HepG2 (cell line): ENCODE data around the gene FER1L5. TPM values are rescaled to one million over a fixed set of nuclear protein-coding genes. Genes with fewer than 3 reads are reported as not detected.

ENCODE experiments used
- FOXK2 ChIP-seq: fragments of 450-650 bp; IDR thresholded peaks from 2 replicates; pipeline ENCODE4 v1.6.1; 2016
- LCORL ChIP-seq, 2 experiments: fragments of 450-650 bp in 1 of 2; sonication (generic) in 1 of 2; formaldehyde crosslinking in 1 of 2; IDR thresholded peaks; 2 replicates each; pipeline versions ENCODE4 v1.5.0 to v1.6.1; 2017 to 2020; ENCODE audit warnings: antibody characterized with exemption in 1 of 2, missing genetic modification reagents in 1 of 2
- ZNF878 ChIP-seq: sonication (generic); formaldehyde crosslinking; IDR thresholded peaks from 2 replicates; pipeline ENCODE4 v1.8.1; 2023; ENCODE audit warnings: mild to moderate bottlenecking, missing genetic modification reagents, moderate library complexity
- polyA plus RNA-seq, 8 experiments: library from polyadenylated mRNA; depleted of rRNA in 3 of 8; stranded (reverse) in 7 of 8; unstranded in 1 of 8; fragments of >200 nt; fragmentation: Illumina TruSeq in 4 of 8; extraction: Trizol in 4 of 8; gene quantifications; 2 replicates each; pipeline versions ENCODE4 v1.2.1 to v1.2.3, GENCODE V29; 2011 to 2016; ENCODE audit warnings: low read depth in 4 of 8, missing spikeins in 1 of 8, mixed read lengths in 1 of 8; ENCODE audit not compliant: insufficient read depth in 1 of 8
- total RNA-seq, 5 experiments: library from RNA; depleted of rRNA; stranded (reverse); fragments of >200 nt; fragmentation: Illumina TruSeq; extraction: Trizol; gene quantifications; 2 replicates each; pipeline ENCODE4 v1.2.3, GENCODE V29; 2016; ENCODE audit warnings: low read depth in 1 of 5
- TF ChIP-seq, protein P1 (sequence below): sonication (generic); formaldehyde crosslinking; IDR thresholded peaks from 2 replicates; pipeline ENCODE4 v1.8.0; 2022; ENCODE audit warnings: mild to moderate bottlenecking, missing genetic modification reagents; ENCODE audit not compliant: insufficient replicate concordance
- TF ChIP-seq, protein P2 (sequence below): sonication (generic); formaldehyde crosslinking; IDR thresholded peaks from 2 replicates; pipeline ENCODE4 v1.4.0; 2020; ENCODE audit warnings: mild to moderate bottlenecking, missing genetic modification reagents
- TF ChIP-seq, protein P3 (sequence below): sonication (generic); formaldehyde crosslinking; IDR thresholded peaks from 2 replicates; pipeline ENCODE4 v1.4.0; 2020; ENCODE audit warnings: mild to moderate bottlenecking, missing genetic modification reagents
- TF ChIP-seq, protein P4 (sequence below), 2 experiments: sonication (generic) in 1 of 2; formaldehyde crosslinking in 1 of 2; IDR thresholded peaks; 2 replicates each; pipeline versions ENCODE4 v1.6.1 to v1.9.0; 2014 to 2022; ENCODE audit warnings: antibody characterized with exemption in 1 of 2, borderline replicate concordance in 1 of 2, inconsistent platforms in 1 of 2, low read depth in 1 of 2, missing genetic modification reagents in 1 of 2
- TF ChIP-seq, protein P5 (sequence below): sonication (generic); formaldehyde crosslinking; IDR thresholded peaks from 2 replicates; pipeline ENCODE4 v1.4.0; 2020; ENCODE audit warnings: missing genetic modification reagents

The FER1L5 gene
- total and polyA plus RNA-seq, 2 of the 13 experiments (the other 11 are each of a cell fraction or from before 2014, with no cell fraction given) = 0.02 to 0.08 TPM

DNA sequence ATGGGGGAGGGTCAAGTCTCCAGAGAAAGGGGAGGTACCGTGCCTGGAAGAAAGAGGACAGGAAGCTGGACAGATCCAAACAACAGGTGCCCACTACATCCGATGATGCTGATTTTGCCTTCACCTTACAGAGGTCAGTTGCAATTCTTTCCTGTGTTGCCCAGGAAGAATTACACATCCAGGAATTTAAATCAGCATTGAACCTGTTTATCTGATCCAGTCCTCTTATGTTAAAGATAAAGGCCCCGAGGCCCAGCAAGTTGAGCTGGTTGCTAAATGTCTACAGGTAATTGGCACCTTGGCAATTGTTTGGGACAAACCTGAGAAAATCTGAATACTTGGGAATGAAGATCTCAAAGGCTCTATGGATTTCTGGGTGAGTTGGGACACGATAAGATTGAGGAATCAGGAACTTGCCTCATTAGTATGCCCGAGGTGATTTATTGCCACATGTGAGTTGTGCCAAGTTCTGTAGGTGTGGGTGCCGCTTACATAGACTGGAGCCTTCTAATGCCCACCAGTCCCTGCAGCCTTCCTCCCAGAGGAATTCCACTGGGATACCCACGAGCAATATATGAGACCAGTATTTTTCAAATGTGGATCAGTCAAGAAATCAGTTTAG, 111.2 kb downstream of the FER1L5 start (continued):
- TF ChIP-seq, protein P1, sequence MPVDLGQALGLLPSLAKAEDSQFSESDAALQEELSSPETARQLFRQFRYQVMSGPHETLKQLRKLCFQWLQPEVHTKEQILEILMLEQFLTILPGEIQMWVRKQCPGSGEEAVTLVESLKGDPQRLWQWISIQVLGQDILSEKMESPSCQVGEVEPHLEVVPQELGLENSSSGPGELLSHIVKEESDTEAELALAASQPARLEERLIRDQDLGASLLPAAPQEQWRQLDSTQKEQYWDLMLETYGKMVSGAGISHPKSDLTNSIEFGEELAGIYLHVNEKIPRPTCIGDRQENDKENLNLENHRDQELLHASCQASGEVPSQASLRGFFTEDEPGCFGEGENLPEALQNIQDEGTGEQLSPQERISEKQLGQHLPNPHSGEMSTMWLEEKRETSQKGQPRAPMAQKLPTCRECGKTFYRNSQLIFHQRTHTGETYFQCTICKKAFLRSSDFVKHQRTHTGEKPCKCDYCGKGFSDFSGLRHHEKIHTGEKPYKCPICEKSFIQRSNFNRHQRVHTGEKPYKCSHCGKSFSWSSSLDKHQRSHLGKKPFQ (CRISPR knock-in tag) = no peak
- TF ChIP-seq, protein P2, sequence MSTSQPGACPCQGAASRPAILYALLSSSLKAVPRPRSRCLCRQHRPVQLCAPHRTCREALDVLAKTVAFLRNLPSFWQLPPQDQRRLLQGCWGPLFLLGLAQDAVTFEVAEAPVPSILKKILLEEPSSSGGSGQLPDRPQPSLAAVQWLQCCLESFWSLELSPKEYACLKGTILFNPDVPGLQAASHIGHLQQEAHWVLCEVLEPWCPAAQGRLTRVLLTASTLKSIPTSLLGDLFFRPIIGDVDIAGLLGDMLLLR (CRISPR knock-in tag) = no peak
- TF ChIP-seq ZNF878 (CRISPR knock-in tag) = no peak
- TF ChIP-seq, protein P3, sequence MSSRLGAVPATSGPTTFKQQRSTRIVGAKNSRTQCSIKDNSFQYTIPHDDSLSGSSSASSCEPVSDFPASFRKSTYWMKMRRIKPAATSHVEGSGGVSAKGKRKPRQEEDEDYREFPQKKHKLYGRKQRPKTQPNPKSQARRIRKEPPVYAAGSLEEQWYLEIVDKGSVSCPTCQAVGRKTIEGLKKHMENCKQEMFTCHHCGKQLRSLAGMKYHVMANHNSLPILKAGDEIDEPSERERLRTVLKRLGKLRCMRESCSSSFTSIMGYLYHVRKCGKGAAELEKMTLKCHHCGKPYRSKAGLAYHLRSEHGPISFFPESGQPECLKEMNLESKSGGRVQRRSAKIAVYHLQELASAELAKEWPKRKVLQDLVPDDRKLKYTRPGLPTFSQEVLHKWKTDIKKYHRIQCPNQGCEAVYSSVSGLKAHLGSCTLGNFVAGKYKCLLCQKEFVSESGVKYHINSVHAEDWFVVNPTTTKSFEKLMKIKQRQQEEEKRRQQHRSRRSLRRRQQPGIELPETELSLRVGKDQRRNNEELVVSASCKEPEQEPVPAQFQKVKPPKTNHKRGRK (CRISPR knock-in tag) = no peak
- TF ChIP-seq, protein P4, sequence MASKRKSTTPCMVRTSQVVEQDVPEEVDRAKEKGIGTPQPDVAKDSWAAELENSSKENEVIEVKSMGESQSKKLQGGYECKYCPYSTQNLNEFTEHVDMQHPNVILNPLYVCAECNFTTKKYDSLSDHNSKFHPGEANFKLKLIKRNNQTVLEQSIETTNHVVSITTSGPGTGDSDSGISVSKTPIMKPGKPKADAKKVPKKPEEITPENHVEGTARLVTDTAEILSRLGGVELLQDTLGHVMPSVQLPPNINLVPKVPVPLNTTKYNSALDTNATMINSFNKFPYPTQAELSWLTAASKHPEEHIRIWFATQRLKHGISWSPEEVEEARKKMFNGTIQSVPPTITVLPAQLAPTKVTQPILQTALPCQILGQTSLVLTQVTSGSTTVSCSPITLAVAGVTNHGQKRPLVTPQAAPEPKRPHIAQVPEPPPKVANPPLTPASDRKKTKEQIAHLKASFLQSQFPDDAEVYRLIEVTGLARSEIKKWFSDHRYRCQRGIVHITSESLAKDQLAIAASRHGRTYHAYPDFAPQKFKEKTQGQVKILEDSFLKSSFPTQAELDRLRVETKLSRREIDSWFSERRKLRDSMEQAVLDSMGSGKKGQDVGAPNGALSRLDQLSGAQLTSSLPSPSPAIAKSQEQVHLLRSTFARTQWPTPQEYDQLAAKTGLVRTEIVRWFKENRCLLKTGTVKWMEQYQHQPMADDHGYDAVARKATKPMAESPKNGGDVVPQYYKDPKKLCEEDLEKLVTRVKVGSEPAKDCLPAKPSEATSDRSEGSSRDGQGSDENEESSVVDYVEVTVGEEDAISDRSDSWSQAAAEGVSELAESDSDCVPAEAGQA (IDR thresholded peaks at IDR 0.05; ENCODE audit: low read depth) = no peak
- TF ChIP-seq, protein P4 (CRISPR knock-in tag; IDR thresholded peaks at IDR 0.05; ENCODE audit: borderline replicate concordance) = no peak
- TF ChIP-seq, protein P5, sequence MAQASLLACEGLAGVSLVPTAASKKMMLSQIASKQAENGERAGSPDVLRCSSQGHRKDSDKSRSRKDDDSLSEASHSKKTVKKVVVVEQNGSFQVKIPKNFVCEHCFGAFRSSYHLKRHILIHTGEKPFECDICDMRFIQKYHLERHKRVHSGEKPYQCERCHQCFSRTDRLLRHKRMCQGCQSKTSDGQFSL (CRISPR knock-in tag) = no peak
- TF ChIP-seq FOXK2 = no peak
- TF ChIP-seq LCORL (IDR thresholded peaks at IDR 0.05) = no peak
- no peak for TF ChIP-seq LCORL (CRISPR knock-in tag; IDR thresholded peaks at IDR 0.05)
- TF ChIP-seq, all 625 proteins: peak for 0
